GM21381 (cell line): ENCODE results near the gene TRAF2.

Experiments
- ATAC-seq: cut with Tn5 transposase; IDR thresholded peaks from one replicate; pipeline ENCODE4 v1.9.1; 2021; ENCODE audit warnings: mild to moderate bottlenecking, moderate library complexity; ENCODE audit not compliant: unreplicated experiment

The TRAF2 gene

DNA sequence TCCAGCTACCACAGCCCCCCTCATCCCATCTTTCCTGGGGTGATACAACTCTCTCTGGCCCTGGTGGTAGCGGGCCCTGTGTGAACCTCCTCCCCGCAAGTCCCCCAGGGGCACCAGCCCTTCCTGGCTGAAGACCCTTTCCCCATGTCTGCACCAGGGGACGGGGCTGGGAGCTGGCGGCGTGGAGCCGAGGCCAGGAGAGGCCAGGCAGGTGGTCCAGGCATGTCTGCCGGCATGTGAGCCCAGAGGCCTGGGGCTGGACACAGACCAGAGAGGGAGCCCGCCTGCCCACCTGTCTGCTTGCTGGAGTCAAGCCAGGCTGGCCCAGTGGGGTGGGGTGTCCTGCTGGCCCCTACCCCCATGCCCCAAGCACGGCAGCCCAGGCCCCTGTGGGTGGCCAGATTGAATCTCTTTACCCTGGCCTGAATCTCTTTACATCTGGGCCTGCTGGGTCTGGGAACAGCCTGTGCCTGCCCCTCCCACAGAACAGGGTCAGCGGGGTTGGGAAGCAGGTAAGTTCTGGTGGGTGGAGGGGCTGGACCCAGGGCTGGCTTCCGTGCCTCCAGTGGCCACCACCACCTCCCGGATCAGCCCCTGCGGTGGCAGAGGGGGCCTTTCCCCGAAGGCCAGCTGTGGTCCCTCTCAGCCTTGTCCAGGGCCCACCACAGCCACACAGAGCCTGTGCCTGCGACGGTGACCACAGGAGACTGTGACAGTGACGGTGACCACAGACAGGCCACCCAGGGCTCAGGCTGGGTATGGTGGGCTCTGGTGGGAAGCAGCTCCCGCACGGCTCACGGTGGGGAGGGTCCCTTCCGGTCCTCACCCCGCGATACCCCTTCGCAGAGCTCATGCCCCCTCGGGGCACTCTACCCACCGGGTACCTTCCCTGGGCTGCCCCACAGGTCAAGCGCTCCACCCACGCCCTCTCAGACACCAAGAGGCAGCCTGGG is 72.9 kb downstream of the TRAF2 start:
- no peak for ATAC-seq

- ATAC-seq, result no peak
Observed at GRCh38 chr9:136960212-136960937, 74.1 kb downstream of the TRAF2 start.

DNA sequence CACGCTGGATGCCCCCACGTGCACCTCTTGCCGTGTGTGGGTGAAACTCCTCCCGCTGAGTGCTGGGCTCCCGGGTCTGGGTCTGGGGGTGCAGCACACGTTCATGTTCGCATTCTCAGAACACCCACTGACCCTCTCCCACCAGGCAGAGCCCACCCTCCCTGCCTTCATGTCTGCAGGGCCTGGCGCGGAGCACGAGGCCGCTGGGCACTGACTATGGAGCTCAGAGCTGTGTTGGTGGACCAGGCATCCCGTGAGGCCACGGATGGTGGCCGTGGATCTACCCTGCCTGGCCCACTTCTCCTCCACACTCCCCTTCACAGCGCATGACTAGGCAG is 74.6 kb downstream of the TRAF2 start:
- ATAC-seq, result no peak

DNA sequence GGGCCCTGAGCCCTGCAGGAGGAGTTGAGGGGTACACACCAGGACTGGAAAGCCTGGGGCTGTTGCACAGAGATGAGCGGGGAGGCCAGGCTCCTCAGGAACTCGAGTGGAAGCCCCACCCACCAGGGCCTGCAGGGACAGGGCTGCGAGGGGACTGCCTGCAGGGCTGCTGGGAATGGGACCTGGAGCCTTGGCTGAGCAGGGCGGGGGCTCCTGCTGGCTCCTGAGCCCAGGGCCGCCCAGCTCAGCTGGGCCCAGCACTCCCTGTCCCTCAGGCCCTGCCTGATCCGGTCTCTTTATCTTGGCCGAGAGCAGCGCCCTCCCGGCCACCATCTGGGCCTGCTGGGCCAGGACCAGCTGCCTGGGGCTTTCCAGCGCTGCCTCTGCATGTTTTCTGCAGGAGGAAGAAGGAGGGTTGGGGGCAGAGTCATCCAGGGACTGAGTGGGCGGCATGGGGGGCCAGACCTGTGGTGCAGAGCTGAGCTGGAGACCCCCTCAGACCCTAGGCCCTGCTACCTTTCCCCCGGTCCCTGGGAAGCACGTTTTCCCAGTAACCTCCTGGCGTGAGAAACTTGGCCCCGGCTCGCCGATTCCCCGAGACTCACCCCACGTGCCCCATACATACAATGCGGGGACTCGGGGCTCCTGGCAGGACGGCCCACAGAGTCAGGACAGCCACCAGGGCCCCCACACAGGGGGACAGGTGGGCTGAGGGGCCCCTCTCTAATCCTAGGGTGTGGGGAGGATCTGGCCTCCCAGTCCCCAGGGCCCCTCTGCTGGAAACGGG is 75.2 kb downstream of the TRAF2 start:
- ATAC-seq, result no peak

GRCh38 chr9:136962163-136962562 is 75.8 kb downstream of the TRAF2 start:
- no peak for ATAC-seq

- ATAC-seq, result no peak
Observed at GRCh38 chr9:136962701-136963248, 76.5 kb downstream of the TRAF2 start.

GRCh38 chr9:136963341-136963740 is 77.0 kb downstream of the TRAF2 start:
- ATAC-seq, result no peak

GRCh38 chr9:136963751-136964150 is 77.4 kb downstream of the TRAF2 start:
- ATAC-seq, result no peak

DNA sequence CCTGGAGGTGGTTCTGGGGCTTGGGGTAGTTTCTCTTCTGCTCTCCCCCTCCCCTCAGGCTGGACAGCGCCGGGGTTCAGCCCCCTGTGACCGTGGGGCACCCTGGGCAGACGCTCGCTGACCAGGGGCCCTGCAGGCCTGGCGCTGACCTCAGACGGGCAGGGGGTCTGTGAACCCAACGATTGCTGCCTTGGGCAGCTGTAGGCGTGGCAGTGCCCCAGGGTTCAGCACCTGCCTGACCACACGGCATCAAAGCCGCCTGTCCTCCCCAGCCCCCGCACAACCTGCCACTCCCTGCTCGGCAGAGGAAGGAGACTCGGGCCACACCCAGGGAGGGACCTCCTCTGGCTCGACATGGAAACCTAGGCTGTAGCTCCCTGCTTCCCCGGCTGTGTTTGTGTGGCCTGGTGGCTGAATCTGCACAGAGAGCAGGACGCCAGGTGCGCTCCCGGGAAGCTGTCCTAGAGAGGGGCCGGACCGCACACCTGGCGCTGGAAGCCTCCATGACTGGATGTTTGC is 77.9 kb downstream of the TRAF2 start:
- ATAC-seq, result no peak

- ATAC-seq, result no peak
Observed at GRCh38 chr9:136964833-136965422, 78.6 kb downstream of the TRAF2 start.

DNA sequence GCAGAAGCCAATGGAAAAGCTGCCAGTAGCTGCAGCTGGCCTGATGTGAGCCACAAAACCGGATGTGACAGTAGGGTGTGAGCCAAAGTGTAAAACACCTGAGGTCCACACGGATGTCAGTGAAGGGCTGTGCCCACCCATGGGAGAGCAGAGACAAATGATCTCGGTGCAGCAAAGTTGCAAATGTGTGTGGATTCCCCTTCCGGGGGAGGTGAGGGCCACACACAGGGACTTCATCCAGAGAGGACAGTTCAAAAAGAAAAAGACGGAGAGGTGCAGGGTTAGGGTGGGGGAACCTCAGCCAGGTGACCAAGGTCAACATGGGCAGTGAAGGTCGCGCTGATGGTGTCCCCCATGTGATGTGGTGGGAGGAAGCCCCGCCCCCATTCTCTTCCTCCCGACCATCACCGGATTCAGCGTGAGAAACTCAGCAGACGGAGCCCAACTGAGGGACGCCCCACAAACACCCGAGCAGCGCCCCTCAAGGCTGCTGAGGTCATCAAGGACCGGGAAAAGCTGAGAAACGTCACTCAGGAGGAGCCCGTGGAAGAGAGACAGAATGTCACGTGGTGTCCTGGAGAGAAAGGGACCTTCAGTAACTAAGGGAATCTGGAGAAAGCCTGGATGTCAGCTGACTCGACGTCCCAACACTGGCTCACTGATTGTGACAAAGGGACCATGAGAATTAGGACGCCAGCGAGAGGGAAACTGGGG is 79.6 kb downstream of the TRAF2 start:
- no peak for ATAC-seq

DNA sequence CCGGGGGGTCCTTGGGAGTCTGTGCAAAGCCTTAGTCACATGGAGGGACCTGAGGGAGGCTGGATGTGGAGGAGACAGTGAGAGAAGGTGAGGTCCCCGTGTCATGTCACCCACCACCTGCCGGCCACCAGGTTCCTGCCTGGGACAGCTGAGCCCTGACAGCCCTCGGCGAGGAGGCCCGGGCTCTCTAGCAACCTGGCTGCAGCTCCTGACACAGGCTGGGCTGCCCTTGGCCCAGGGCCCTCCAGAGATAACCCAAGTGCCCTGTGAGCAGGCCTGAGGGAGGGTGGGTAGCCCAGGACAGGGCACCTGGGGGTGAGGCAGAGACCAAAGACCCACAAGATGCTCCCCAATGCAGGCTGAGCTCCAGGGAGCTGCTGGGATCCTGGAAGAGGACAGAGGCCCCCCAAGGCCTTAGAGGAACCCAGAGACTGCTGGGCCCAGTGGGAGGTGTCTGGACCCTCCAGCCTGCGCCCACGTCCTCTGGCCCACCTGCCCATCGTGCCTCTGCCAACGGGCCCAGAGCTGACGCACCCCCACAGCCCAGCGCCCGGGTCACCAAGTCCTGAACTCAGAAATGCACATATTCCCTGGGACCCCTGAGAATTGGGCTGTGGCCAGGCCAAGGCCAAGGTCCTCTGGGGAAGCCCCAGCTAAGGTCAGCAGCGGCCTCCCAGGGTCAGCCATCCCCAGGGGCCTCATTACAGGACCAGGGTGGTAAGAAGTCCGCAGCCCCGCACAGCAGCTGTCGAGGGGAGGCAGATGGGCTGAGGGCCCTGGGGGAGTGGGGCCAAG is 82.2 kb downstream of the TRAF2 start:
- ATAC-seq, result no peak

DNA sequence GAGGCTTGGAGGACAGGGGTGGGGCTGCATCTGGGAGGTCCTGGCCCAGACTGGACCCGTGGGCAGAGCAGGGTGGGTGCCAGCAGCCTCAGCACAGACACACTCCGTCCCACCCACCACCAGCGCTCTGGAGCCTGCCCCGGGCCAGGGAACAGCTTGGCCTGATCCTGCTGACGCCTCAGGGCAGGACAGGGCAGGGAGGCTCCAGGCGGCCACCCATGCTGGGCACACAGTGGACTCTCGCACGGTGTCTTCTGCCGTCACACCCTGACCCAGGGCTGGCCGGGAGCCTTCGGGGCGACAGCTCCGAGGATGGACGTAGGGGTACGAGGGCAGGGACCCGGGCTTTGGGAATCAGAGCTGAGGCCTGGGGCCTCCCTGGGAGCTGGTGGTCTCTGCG is 82.8 kb downstream of the TRAF2 start:
- ATAC-seq, result no peak

GRCh38 chr9:136969774-136970173 is 83.5 kb downstream of the TRAF2 start:
- ATAC-seq, result no peak

DNA sequence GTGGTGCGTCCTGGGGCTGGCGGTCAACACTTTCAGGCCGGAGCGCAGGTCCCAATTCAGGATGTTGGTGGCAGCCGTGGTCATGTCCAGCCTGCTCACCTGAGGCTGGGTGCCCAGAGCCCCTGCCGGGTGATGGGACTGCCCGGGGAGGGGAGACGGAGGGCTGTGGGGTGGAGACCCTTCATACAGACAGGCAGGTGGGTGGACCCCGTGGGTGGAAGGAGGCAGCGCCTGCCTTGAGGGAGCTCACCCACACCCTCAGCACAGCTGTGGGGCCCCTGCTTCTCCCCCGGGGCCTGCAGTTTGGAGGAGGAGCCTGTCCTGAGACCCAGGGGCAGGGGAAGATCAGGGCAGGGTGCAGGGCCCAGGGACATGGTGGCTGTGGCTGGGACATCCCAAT is 84.0 kb downstream of the TRAF2 start:
- ATAC-seq, result no peak

DNA sequence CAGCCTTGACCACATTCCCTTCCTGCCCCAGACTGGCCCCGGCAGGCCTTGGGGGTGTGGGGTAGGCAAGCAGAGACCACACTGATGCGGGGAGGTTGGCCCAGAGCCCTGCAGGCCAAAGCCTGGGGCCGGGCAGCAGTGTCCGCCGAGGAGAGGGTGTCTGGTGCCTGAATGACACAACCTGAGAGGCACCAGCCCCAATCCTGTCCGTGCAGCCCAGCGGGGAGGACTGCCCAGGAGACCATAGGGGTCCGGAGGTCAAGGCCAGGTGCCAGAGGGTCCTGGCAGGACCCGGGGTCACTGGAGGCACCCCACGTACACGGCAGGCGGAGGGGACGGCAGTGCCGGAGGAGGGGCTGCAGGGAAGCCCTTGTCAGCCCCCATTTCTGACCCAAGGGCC is 85.4 kb downstream of the TRAF2 start:
- ATAC-seq, result no peak

DNA sequence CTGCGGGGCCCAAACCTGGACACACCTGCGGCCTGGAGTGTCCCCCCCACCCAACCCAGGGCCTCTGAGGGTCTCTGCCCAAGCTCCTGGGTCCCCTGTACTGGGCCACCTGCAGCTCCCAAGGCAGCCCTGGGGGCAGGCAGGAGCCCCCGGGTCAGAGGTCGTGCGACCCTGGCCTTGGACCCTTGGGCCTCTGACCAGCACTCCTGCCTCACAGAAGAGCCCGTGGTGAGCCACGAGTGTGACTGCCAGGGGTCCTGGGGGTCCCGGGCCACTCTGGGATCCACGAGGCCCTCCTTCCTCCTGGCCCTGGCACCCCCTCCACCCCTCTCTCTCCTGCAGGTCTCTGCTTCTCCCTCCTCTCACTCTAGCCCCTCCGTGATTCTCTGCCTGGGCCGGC is 86.0 kb downstream of the TRAF2 start:
- no peak for ATAC-seq

GRCh38 chr9:136972743-136973142 is 86.4 kb downstream of the TRAF2 start:
- ATAC-seq, result no peak
